ENCODE results near the gene BATF3.

The BATF3 gene

DNA sequence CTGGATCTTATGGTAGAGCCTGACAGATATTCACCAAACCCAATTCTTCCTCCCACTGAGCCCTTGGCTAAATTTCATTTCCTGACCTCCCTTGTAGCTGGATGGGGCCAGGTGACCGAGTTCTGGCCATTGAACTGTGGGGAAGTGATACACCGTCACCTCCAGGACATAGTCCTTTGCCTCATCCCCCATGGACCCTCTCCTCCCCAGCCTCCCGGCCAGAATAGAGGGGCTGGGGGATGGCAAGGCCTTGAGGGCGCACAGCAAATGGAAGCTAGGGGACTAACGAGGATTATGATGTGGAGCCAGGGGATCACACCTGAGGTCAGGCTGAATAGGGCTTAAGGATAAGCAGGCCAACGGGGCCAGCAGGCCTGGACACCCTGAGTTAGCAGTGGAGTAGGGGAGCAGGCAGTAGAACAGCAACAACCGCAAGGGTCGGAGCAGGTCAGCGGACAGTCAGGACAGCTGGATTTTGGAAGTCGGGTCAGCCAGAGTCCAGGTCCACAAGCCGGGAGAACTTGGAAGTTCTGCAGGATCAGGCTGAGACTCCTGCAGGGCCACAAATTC is 15.0 kb downstream of the BATF3 start:
- no peak for DNase-seq (ENCODE audit: low read depth)

DNA sequence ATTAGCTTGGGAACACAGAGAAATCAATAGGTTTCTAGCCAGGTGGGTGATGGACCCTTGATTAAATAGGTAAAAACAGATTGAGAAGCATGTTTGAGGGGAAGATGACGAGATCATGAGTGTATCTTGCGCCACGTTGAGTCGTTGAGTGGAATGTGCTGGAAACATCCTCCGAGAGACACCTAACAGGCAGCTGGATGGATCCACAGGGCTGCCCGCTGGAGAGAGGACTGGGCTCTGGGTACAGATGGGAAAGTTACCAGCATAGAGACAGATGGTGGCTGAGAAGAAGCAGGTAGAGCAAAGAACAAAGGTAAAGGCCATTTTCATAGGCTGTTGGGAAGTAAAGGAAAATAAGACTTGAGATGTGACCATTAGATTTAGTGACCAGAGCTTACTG is 15.6 kb downstream of the BATF3 start:
- DNase-seq (ENCODE audit: low read depth), result no peak

DNA sequence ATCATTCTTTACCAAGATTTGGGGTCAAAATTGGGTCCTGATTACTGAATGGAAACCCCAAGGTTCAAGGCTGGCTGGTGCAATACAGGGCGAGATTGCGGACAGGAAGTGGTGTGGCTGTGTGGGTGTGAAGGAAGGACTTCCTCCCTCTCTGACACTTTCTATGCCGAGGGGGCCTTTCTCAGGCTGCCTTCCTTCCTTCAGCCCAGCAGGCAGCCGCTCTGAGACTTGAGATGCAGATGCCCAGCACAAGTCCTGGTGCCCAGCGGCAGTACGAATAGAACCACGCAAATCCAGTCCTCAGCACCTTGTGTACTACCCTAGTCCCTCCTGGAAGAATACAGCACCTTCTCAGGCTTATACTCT is 16.3 kb downstream of the BATF3 start:
- DNase-seq (ENCODE audit: low read depth), result no peak

DNA sequence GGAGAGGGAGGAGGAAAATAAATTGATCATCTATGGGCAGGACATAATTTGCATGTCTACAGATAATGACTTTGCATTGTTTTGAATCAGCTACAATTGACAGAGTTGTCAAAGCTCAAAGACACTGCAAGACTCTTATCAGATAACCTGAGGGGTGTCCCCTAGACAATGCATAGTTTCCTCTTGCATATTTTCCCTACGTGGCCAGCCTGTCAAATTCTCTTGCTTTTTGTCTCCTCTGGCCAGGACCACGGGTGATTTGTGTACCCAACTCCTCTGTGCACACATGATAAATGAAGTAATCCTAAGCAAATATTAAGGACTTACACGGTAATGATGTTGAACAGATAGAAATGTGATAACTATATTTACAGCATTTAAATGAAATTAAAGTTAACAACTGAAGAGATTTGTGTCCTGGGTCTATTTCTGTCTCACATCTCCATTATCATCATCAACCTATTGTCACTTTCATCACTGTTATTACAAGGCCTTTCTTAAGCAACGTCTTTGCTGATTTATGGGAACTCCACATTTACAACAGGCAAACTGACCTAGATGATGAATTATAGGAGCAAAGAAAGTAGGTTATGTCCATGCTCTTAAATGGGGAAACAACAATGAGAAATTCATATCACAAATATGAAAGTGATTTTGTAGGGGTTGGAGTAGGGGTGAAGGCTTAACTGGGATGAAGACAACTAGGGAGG is 18.8 kb downstream of the BATF3 start:
- DNase-seq (ENCODE audit: low read depth), result no peak

DNA sequence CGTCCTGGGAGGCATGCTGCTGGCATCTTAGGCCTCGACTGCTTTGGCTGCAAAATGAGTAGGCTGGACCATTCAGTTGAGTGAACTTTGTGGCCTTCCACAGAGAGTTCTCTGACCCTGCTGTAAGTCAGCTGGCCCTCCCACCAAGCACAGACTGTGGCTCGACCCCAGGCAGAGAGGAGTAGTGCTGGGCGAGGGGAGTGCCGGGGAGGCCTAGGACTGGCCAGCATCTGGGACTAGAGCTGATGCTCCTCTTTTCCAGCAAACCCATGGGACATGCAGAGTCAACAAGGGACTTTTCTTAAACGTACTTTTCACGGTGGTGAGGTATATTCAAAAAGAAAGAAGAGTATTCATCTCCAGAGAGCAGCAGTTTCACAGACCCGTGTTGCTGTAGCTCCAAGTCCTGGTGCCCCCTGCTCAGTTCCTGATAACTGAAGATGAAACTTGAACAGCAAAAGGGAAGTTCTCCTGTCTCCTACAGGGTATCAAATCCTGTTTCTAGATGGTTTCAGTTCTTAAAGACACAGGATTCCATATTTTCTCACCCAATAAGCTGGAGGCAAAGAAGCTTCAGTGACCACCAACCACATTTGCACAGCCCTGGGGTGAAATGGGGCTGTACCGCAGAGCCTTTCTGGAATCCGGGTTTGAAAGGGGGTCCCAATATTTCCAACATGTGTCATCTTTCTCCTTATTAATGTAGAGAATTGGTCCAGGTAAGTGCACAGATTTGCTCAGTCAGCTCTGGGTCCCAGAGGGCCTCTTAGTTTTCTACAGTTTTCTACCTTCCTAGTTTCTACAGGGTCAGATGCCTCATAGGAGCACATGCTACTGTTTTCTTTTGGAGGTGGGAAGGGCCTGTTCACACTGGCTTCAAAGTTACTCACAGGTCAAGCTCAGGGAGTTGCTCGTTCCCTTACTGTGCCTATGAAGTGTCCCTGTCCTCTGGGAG is 20.9 kb downstream of the BATF3 start:
- DNase-seq (ENCODE audit: low read depth), result no peak

DNA sequence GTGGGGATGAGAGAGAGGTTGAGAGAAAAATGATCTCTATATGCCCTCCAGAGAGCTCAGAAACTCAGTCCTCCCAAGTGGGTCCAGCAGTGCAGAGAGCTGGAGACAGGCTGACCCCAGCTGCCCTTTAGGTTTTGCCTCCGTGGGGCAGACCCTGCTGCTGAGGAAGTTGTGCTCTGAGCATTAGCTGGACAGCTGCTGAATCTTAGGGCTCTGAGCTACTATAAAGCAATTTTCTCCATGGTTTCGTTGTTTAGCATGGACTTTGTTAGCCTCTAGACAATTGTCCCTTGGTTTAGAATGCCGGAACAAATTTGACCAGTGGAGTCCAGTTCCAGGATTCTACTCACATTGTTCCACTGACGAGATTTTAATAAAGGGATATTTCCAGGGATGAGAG is 22.1 kb downstream of the BATF3 start:
- DNase-seq (ENCODE audit: low read depth), result no peak

DNA sequence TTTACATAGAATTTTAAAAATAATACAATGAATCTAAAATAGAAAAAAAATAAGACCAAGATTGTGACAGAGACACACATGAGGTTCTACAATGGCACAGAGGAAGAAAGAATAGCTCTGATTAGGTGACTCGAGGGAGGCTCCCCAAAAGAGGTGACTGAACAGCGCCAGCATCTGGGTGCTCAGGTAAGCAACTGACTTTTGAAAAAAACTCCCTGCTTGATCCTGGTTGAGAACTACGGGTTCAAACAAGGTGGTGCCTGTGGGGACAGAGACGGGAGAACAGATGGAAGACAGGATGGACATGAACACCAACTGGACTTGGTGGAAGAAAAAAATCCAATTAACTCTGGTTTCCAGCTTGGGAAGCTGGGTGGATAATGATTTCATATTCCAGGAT is 22.5 kb downstream of the BATF3 start:
- DNase-seq (ENCODE audit: low read depth), result no peak

DNA sequence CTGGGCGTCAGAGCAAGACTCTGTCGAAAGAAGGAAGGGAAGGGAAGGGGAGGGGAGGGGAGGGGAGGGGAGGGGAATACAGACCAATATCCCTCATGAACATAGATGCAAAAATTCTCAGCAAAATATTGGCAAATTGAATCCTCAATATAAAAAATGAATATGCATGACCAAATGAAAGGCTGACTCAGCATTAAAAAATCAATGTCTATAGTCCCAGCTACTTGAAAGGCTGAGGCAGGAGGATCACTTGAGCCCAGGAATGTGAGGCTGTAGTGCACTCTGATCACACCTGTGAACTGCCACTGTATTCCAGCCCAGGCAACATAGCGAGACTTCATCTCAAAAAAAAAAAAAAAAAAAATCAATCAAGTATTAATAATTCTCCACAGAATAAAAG is 24.0 kb downstream of the BATF3 start:
- no peak for DNase-seq (ENCODE audit: low read depth)

DNA sequence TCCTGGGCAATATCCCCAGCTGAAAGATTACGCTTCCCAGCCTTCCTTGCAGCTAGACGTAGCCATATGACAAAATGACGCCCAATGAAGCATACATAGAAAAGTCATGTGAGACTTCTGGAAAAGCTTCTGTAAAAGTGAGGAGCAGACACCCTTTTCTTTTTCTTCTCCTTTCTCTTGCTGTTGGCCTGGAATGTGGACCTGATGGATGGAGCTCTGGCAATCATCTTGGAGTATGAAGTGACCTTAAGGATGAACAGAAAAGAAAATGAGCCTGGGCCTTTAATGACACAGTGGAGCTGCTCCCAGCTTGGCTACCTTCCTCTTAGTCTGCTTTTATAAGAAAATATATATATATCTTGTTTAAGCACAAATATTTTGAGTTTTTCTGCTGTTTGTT is 24.8 kb downstream of the BATF3 start:
- DNase-seq (ENCODE audit: low read depth), result no peak

DNA sequence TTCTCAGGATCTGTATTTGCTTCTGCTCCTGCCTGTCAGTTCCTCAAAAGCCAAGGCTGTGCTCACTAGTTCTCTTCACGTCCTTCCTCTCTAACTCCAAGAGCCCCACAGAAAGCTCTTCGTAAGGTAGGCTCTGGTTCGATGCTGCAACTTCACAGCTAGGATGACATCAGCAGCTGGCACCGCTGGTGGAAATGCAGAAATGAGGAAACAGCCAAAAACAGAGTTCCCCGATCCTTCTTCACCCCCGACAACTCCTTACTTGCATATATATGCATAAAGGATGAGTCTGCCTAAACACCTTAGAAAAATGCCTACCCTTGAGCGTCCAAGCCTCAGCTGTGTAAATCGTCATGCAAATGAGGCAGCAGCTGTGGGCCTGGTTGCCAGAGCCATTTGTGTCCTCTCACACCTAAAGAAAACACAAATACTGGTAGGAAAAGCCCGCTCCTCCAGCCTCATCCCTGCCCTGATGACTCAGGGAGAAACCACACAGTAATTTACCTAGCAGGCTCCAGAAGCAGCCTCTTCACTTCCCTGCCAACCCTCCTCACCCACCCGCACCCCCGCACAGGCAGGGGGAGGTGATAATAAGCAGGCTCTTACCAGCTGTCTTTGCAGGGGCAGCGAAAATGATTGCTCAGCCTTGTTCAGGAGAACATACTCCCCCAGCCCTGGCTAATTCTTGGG is 28.2 kb downstream of the BATF3 start:
- peak; percentile 40 for DNase-seq (ENCODE audit: low read depth)

DNA sequence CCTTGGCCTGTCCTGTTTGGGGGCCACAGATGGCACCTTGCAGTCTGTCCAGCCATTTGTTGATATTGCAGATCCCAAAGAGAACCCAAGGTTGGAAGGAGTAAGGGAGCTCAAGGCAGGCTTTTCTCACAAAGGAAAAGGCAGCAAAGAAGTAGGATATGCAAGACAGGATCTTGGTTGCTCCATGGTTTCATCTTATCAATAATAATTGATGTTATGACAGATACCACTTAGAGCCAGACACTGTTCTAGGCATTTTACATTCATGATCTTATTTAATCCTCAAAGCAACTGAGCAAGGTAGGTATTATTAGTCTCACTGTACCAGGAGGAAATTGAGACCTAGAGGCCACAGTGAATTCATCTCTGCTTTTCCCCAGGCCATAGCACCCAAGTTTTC is 28.8 kb downstream of the BATF3 start:
- DNase-seq (ENCODE audit: low read depth), result no peak

DNA sequence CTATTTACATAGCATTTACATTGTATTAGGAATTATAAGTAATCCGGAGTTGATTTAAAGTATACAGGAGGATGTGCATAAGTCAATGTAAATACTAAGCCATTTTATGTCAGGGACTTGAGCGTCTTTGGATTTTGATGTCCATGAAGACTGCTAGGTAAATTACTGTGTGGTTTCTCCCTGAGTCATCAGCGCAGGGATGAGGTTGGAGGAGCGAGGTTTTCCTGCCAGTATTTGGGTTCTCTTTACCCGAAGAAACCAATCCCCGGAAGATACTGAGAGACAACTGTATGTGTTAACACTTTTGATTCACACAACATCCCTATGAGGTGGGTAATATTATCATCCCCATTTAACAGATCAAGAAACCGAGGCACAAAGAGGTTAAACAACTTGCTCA is 29.3 kb downstream of the BATF3 start:
- DNase-seq (ENCODE audit: low read depth), result no peak

DNA sequence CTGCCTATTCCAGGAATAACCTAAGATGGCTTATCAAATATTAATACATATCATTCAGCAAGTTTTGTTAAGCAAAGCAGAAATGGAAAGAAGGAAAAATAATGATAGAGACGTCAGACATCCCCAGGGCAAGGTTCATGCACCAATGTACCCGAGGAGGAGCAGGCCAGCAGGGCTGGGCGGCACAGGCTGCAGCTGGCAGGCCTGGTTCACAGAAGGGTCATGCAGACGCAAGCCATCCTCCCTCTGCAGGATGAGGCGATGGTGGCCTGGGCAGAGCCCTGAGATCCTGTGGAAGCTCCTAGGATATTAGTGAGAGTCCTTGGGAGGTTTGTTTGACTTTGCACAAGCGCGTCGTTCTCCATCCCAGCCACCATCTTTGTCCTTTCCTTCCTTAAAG is 30.0 kb downstream of the BATF3 start:
- DNase-seq (ENCODE audit: low read depth), result no peak

DNA sequence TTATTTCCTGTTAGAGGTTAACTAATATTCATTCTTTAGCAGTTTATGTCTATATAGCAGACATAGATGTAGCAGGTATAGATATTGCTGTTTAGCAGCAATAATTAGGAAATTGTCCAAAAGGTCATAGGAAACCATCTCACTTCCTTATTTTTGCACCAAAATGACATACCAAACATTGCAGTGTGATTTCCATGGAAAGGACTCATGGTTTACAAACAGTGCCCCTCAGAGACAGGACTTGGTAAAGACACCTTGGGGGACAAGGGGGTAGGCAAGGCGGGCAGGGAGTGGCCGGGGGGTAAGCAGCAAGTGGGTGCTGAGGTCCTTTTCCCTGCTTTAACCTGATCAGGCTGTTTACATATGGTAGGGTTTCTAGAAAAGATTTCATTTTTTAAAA is 30.5 kb downstream of the BATF3 start:
- DNase-seq (ENCODE audit: low read depth), result peak; percentile 32

DNA sequence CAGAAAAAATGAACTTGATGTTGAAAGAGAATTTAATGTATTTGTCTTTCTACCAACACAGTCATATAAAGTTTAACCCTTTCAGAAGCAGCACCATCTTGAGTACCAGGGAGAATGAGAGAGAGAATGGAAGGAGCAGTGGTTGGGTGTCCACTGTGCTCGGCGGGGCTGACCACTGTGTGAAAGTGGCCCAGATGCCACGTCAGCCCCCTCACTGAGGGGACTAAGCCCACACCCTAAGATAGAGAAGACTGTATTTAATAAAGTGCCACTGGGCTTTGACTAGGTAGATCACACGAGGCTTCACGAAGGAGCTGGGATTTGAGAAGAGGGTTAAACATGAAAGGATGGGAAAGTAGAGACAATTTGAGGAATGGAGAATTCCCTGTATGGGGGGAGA is 31.2 kb downstream of the BATF3 start:
- DNase-seq (ENCODE audit: low read depth), result no peak

DNA sequence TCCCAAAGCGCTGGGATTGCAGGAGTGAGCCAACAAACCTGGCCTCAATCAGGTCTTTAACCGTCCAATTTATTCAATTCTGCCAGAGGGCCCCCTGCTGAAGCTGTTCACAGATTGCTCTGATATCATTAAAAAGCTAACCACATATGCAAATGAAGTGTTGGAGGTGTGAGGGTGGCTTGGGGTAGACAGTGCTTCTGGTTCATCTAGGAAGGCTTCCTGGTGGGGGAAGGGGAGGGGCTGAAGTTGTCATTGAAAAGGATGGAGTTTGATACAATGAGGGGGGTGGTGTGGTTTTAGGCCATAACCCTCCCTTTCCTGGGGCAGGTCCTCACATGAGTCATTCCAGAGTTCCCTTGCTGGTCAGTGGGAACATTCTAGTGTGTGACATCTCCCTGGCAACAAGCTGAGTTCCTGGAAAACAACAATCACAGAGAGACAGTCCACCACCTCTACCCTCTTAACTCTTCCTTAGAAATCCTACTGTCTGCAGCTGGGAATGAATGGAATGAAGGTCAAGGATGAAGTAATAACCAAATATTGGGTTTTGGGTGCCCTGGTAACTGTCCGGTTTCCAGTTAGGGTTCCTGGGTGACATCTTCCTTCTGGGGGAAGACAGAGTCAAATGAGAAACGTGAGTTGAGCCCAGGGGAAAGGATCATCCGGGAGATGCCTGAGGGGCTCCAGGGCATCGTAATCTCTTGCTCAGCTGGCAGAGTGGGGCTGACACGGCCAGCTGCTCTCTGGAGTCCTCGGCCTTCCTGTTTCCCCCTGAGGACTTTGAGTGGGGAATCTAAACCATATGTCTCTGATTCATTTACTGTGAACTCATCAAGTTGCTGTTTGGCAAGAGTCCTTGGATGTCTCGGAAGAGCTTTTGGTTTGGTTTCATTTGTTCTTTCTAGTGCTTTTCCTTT is 32.2 kb downstream of the BATF3 start:
- DNase-seq (ENCODE audit: low read depth), result peak; percentile 96

DNA sequence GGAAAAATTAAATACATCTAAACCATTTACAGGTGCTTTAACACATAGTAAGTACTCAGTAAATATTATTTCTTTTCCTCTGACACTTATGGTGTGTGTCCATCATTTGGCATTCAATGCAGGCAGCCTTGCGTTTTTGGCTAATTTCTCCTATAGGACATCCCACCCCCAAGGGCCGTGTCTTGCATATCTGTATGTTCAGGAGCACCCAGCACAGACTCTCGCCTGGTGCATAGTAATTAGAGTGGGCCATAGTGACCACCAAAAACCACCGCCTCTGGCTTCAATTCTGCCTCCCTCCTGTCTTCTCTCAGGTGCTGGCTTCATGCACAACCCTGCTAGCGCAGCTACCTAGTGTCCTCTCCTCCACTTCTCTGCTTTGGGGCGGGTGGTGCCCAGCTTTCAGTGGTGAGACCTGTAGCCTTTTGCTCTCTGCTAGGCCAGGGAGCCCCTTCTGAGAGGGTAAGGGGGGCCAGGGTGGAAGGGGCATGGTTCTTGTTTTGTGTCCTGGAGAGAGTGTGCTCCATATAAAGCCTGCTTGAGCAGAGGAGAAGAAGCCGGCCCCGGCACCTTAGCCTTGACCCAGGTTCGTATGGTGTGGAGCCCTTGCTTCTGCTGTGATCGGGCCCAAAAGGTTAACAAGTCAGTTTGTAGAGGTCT is 33.4 kb downstream of the BATF3 start:
- DNase-seq (ENCODE audit: low read depth), result no peak

DNA sequence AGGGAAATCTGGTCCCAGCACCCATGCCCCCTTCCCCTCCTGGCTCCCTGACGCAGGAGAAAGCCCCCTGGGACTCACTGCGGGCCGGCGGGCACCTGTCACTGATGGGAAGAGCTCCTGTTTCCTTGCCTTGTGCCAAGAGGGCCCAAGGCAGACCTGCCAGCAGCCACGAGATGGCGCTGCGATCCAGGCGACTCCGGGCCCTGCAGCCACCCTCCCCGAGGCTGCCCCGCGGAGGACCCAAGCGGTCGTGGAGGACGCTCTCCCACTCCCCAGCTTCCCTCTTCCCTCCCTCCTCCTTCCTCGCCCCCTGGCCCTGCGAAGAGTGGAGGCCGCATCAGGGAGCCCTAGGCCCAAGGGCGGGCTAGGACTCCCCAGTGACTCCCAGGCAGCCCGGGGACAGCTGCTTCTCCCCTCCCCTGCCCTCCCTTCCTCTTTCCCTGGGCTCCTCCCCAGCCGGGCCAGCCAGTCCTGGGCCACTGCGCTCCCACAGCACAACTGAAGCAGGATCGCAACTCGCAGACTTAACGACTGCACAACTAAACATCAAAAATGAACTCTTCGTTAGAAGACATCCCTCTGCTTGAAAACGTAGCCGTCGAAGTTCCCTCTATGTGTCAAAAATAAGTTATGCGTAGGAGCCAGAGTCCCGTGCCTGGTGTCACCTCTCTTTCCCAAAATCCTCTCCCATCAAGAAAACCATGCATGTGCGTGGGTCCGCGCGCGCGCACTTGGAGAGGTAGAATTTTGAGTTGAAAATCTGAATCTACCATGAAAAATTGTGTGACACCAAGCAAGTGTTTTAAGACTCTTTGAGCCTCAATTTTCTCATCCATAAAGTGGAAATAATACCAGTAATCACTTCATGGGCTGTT is 34.2 kb downstream of the BATF3 start:
- peak; percentile 79 for DNase-seq (ENCODE audit: low read depth)

DNA sequence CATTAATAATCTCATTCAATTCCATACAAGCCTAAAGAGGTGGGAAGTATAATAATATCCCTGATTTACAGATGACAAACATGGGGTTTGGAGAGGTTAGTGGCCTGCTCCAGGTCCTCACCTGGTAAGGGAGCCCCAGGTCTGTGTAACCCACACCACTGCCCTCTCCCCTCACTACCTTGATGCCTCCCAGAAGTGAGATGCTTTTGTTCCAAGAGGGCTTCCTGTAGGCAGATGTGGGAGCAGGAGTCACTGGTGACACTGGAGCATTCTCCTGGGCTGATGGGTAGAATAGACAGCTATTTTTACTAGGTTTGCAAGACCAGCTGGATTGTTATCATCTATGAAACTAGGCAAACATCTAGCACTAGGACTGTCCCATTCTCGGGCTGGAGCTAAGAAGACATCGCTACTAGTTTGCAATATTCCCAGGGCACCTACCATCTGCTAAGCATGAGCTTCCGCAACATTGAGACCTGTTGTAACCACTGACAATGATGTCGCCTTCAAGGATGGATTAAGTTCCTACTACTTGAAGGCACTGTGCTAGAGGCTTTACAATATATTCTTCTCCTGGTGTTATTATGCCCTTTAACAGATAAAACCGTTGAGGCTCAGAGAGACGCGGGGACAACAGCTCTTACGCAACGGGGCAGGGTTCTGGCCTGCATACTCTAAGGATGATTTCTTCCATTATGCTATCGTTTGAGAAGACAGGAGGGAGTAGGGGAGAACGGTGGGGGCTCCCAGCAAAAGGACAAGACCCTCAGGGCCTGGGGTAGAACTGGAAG is 35.0 kb downstream of the BATF3 start:
- DNase-seq (ENCODE audit: low read depth), result no peak

Measured in iris pigment epithelial cell (primary cell).